Stimulated activated CD8-positive, alpha-beta memory T cell treated with anti-CD3 and anti-CD28 coated beads, Interleukin-4, amount 100 ng/mL, for 1 hour (primary cell): ENCODE measurements around the gene RNF146.
"Not testable (repeated sequence)": the region's sequence is repeated elsewhere in the genome, so short reads cannot be mapped to it uniquely, and the experiment has no call there.

ENCODE experiments used
- DNase-seq, 2 donors: peaks; one replicate each; pipeline ENCODE4 v3.0.0-alpha.2; 2020; ENCODE audit warnings: low read depth in 2 of 2, low spot score in 1 of 2

RNF146 gene

GRCh38 chr6:127266178-127266891, at the start of gene RNF146:
RNF146 (plus strand) TSS chr6:127266864; CDS start chr6:127280339, 13,475 bp downstream.
- DNase-seq: peak; percentile 33 to 40

- DNase-seq: no peak
Measured at GRCh38 chr6:127219869-127220268, 46.8 kb upstream of the RNF146 start.

- no peak for DNase-seq
Measured at GRCh38 chr6:127221201-127221600, 45.5 kb upstream of the RNF146 start.

- no peak for DNase-seq
Measured at GRCh38 chr6:127222418-127222817, 44.2 kb upstream of the RNF146 start.

GRCh38 chr6:127225497-127225896, 41.2 kb upstream of the RNF146 start:
- no peak for DNase-seq

GRCh38 chr6:127233819-127234218, 32.8 kb upstream of the RNF146 start:
- not testable (repeated sequence) for DNase-seq

- DNase-seq: no peak
Measured at GRCh38 chr6:127243501-127243900, 23.2 kb upstream of the RNF146 start.

- no peak for DNase-seq
Measured at GRCh38 chr6:127247114-127248096, 19.3 kb upstream of the RNF146 start.

GRCh38 chr6:127249621-127250020, 17.0 kb upstream of the RNF146 start:
- no peak for DNase-seq

- DNase-seq: no peak
Measured at GRCh38 chr6:127255286-127255685, 11.4 kb upstream of the RNF146 start.

- DNase-seq: no peak
Measured at GRCh38 chr6:127262896-127263295, 3.8 kb upstream of the RNF146 start.

GRCh38 chr6:127263481-127263880, 3.2 kb upstream of the RNF146 start:
- DNase-seq: no peak

- peak; percentile 17 to 20 for DNase-seq
Measured at GRCh38 chr6:127266892-127267645, 405 bp downstream of the RNF146 start.

GRCh38 chr6:127267646-127268625, 1.3 kb downstream of the RNF146 start:
- no peak for DNase-seq

GRCh38 chr6:127272576-127272975, 5.9 kb downstream of the RNF146 start:
- no peak for DNase-seq

- no peak for DNase-seq
Measured at GRCh38 chr6:127273499-127273898, 6.8 kb downstream of the RNF146 start.

- no peak for DNase-seq
Measured at GRCh38 chr6:127276331-127276730, 9.7 kb downstream of the RNF146 start.

GRCh38 chr6:127277878-127278843, 11.5 kb downstream of the RNF146 start:
- DNase-seq: no peak

GRCh38 chr6:127279815-127280214, 13.2 kb downstream of the RNF146 start:
- DNase-seq: no peak
